ENCODE measurements around the gene EED.
"Not testable (repeated sequence)": the region's sequence is repeated elsewhere in the genome, so short reads cannot be mapped to it uniquely, and the experiment has no call there.

EED gene

DNA sequence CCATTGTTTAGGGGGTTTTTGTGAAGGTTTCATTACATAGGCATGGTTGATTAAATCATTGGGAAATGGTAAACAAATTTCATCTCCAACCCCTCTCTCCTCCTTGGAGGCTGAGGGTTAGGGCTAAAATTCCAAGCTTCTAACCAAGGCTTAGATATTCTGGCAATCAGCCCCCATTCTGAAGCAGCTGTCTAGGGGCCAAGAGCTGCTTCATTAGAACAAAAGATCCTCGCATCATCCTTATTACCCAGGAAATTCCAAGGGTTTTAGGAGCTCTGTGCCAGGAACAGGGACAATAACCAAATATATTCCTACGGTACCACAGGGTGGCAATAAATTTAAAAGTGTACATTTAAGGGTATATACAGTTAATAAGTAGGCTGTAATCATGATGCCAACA, 22.5 kb upstream of the EED start:
- no peak overlapping the region for H3K27ac ChIP-seq (replicated peaks)
- no peak for TF ChIP-seq POLR2AphosphoS5 (IDR thresholded peaks at IDR 0.05; ENCODE audit: low read depth)
- TF ChIP-seq GABPA (IDR thresholded peaks at IDR 0.05; ENCODE audit: low read depth) = no peak
- TF ChIP-seq, protein P1, sequence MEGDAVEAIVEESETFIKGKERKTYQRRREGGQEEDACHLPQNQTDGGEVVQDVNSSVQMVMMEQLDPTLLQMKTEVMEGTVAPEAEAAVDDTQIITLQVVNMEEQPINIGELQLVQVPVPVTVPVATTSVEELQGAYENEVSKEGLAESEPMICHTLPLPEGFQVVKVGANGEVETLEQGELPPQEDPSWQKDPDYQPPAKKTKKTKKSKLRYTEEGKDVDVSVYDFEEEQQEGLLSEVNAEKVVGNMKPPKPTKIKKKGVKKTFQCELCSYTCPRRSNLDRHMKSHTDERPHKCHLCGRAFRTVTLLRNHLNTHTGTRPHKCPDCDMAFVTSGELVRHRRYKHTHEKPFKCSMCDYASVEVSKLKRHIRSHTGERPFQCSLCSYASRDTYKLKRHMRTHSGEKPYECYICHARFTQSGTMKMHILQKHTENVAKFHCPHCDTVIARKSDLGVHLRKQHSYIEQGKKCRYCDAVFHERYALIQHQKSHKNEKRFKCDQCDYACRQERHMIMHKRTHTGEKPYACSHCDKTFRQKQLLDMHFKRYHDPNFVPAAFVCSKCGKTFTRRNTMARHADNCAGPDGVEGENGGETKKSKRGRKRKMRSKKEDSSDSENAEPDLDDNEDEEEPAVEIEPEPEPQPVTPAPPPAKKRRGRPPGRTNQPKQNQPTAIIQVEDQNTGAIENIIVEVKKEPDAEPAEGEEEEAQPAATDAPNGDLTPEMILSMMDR (IDR thresholded peaks at IDR 0.05; ENCODE audit: insufficient read depth, low read length) = no peak
- TF ChIP-seq, protein P2, sequence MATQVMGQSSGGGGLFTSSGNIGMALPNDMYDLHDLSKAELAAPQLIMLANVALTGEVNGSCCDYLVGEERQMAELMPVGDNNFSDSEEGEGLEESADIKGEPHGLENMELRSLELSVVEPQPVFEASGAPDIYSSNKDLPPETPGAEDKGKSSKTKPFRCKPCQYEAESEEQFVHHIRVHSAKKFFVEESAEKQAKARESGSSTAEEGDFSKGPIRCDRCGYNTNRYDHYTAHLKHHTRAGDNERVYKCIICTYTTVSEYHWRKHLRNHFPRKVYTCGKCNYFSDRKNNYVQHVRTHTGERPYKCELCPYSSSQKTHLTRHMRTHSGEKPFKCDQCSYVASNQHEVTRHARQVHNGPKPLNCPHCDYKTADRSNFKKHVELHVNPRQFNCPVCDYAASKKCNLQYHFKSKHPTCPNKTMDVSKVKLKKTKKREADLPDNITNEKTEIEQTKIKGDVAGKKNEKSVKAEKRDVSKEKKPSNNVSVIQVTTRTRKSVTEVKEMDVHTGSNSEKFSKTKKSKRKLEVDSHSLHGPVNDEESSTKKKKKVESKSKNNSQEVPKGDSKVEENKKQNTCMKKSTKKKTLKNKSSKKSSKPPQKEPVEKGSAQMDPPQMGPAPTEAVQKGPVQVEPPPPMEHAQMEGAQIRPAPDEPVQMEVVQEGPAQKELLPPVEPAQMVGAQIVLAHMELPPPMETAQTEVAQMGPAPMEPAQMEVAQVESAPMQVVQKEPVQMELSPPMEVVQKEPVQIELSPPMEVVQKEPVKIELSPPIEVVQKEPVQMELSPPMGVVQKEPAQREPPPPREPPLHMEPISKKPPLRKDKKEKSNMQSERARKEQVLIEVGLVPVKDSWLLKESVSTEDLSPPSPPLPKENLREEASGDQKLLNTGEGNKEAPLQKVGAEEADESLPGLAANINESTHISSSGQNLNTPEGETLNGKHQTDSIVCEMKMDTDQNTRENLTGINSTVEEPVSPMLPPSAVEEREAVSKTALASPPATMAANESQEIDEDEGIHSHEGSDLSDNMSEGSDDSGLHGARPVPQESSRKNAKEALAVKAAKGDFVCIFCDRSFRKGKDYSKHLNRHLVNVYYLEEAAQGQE (IDR thresholded peaks at IDR 0.05; ENCODE audit: insufficient replicate concordance, low read depth) = no peak
- TF ChIP-seq SPI1 (IDR thresholded peaks at IDR 0.05; ENCODE audit: borderline replicate concordance, low read depth) = no peak
- no peak overlapping the region for H3K4me3 ChIP-seq (replicated peaks; ENCODE audit: insufficient read depth, low read length)
- DNase-seq (ENCODE audit: low read depth in 1 of 2, low spot score in 1 of 2) = no peak
- no peaks in the 10 kb centered on the region for H3K27me3 ChIP-seq (ENCODE audit: insufficient read depth, poor library complexity, severe bottlenecking)

DNA sequence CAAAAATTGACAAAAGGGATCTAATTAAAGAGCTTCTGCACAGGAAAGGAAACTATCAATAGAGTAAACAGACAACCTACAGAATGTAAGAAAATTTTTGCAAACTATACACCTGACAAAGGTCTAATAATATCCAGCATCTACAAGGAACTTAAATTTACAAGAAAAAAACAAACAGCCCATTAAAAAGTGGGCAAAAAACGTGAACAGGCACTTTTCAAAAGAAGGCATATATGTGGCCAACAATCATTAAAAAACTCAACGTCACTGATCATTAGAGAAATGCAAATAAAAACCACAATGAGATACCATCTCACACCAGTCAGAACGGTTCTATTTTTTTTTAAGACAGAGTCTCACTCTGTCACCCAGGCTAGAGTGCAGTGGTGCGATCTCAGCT, 20.0 kb upstream of the EED start:
- not testable (repeated sequence) for H3K27ac ChIP-seq (replicated peaks); H3K4me3 ChIP-seq (replicated peaks; ENCODE audit: insufficient read depth, low read length); DNase-seq (ENCODE audit: low read depth in 1 of 2, low spot score in 1 of 2); H3K27me3 ChIP-seq (ENCODE audit: insufficient read depth, poor library complexity, severe bottlenecking)

DNA sequence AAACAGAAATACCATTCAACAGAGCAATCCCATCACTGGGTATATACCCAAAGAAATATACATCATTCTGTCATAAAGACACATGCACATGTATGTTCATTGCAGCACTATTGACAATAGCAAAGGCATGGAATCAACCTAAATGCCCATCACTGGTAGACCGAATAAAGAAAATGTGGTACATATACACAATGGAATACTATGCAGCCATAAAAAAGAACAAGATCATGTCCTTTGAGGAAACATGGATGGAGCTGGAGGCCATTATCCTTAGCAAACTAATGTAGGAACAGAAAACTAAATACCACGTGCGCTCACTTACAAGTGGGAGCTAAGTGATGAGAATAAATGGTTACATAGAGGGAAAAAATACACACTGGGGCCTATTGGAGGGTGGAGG, 19.2 kb upstream of the EED start:
- H3K27me3 ChIP-seq (ENCODE audit: insufficient read depth, poor library complexity, severe bottlenecking); H3K4me3 ChIP-seq (replicated peaks; ENCODE audit: insufficient read depth, low read length); DNase-seq (ENCODE audit: low read depth in 1 of 2, low spot score in 1 of 2); H3K27ac ChIP-seq (replicated peaks): not testable (repeated sequence)

DNA sequence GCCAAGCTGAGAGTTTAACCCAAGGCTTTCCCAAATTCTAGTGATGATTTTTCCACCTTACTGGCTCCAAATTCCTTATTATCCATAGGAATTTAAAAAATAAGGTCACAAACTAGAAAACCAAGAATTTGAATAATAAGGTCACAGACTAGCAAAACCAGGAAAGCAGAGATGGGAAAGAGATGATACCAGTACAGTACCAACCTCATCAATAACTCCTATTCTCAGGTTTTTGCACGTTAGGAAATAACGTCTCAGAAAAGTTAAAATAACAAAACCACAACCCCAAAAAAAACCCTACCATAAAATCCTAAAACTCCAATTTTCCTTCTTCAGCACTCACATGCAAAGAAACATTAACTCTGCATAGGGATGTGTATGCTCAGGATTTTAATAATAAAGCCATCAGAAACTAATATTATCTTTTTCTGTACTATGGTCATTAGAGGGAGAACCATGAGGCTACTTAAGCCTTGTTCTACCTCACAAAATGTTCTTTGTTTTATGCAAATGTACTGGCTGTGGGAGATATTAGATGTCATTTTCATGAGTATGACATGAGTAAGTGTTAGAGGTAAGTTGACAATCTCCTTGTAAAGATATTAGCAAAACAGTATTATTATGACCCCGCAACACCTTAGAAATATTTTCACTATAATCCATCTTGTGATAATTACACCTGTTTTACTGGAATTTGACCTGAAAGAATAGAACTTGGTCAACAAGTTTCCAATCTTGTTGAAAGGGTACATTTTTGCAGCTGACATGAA, 16.1 kb upstream of the EED start:
- no peak overlapping the region for H3K4me3 ChIP-seq (replicated peaks; ENCODE audit: insufficient read depth, low read length)
- TF ChIP-seq GABPA (IDR thresholded peaks at IDR 0.05; ENCODE audit: low read depth) (no peak), POLR2AphosphoS5 (IDR thresholded peaks at IDR 0.05; ENCODE audit: low read depth) (no peak), SPI1 (IDR thresholded peaks at IDR 0.05; ENCODE audit: borderline replicate concordance, low read depth) (no peak)
- TF ChIP-seq, protein P2 (IDR thresholded peaks at IDR 0.05; ENCODE audit: insufficient replicate concordance, low read depth) = no peak
- TF ChIP-seq, protein P1 (IDR thresholded peaks at IDR 0.05; ENCODE audit: insufficient read depth, low read length) = no peak
- no peaks in the 10 kb centered on the region for H3K27me3 ChIP-seq (ENCODE audit: insufficient read depth, poor library complexity, severe bottlenecking)
- no peak overlapping the region for H3K27ac ChIP-seq (replicated peaks)
- DNase-seq (ENCODE audit: low read depth in 1 of 2, low spot score in 1 of 2) = no peak

DNA sequence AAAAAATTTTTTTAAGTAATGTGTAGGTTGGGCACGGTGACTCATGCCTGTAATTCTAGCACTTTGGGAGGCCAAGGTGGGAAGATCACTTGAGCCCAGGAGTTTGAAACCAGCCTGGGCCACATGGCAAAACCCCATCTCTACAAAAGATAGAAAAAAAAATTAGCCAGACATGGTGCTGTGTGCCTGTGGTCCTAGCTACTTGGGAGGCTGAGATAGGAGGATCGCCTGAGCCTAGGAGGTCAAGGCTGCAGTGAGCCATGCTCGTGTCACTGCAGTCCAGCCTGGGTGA, 15.6 kb upstream of the EED start:
- H3K4me3 ChIP-seq (replicated peaks; ENCODE audit: insufficient read depth, low read length); DNase-seq (ENCODE audit: low read depth in 1 of 2, low spot score in 1 of 2); H3K27me3 ChIP-seq (ENCODE audit: insufficient read depth, poor library complexity, severe bottlenecking); H3K27ac ChIP-seq (replicated peaks): not testable (repeated sequence)
